Brain microvascular endothelial cell (primary cell): Measurements from ENCODE around the gene UCN2.

Experiments
- DNase-seq: peaks from one replicate; pipeline ENCODE4 v3.0.0-alpha.2; 2020
- H3K27ac ChIP-seq: fragments of 250-450 bp; sonication (Bioruptor Pico); 2 replicates; pipeline ENCODE4 v1.5.1; 2020; ENCODE audit warnings: mild to moderate bottlenecking, moderate library complexity
- H3K27me3 ChIP-seq: fragments of 250-450 bp; sonication (Bioruptor Pico); replicated peaks from 2 replicates; pipeline ENCODE4 v1.5.1; 2020; ENCODE audit warnings: mild to moderate bottlenecking
- H3K36me3 ChIP-seq: fragments of 250-450 bp; sonication (Bioruptor Pico); replicated peaks from 2 replicates; pipeline ENCODE4 v1.5.1; 2020; ENCODE audit warnings: mild to moderate bottlenecking
- H3K4me3 ChIP-seq: 2 replicates; pipeline ENCODE4 v1.5.1; 2011; ENCODE audit warnings: low read depth, mild to moderate bottlenecking, control low read depth, low read length, moderate library complexity
- in situ Hi-C: cut with HindIII; loops from 2 replicates; pipeline ENCODE4 v1.10.0; 2017; ENCODE audit warnings: low sequenced_read_pairs, low pct_ligation_motif_present
- TF ChIP-seq, protein P1 (sequence below): IDR thresholded peaks from 2 replicates; pipeline ENCODE4 v1.5.1; 2011; ENCODE audit warnings: low read depth, mild to moderate bottlenecking, moderate library complexity, low read length, control low read depth, inconsistent platforms; ENCODE audit errors: missing control alignments

Gene UCN2

DNA sequence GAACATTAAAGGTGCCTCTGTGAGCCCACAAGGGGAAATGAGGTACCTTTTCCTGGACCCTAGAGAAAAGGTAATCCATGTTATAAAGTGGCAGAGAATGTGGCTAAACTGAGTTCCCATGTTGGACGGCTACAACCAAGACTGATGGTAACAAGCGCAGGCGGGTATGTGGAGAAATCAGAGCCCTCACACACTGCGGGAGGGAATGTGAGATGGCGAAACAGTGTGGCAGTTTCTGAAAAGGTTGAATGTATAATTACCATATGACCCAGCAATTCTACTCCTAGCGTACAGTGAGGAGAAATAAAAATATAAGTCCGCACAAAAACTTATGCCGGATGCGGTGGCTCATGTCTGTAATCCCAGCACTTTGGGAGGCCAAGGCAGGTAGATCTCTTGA lies 35.5 kb downstream of the UCN2 start:
- no peaks in the 10 kb centered on the region for H3K36me3 ChIP-seq
- no peak for DNase-seq
- TF ChIP-seq, protein P1, sequence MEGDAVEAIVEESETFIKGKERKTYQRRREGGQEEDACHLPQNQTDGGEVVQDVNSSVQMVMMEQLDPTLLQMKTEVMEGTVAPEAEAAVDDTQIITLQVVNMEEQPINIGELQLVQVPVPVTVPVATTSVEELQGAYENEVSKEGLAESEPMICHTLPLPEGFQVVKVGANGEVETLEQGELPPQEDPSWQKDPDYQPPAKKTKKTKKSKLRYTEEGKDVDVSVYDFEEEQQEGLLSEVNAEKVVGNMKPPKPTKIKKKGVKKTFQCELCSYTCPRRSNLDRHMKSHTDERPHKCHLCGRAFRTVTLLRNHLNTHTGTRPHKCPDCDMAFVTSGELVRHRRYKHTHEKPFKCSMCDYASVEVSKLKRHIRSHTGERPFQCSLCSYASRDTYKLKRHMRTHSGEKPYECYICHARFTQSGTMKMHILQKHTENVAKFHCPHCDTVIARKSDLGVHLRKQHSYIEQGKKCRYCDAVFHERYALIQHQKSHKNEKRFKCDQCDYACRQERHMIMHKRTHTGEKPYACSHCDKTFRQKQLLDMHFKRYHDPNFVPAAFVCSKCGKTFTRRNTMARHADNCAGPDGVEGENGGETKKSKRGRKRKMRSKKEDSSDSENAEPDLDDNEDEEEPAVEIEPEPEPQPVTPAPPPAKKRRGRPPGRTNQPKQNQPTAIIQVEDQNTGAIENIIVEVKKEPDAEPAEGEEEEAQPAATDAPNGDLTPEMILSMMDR = no peak
- no peak overlapping the region for H3K27ac ChIP-seq
- no peak overlapping the region for H3K4me3 ChIP-seq
- H3K27me3 ChIP-seq = no peaks in the 10 kb centered on the region
- in situ Hi-C loops = no loop called here

DNA sequence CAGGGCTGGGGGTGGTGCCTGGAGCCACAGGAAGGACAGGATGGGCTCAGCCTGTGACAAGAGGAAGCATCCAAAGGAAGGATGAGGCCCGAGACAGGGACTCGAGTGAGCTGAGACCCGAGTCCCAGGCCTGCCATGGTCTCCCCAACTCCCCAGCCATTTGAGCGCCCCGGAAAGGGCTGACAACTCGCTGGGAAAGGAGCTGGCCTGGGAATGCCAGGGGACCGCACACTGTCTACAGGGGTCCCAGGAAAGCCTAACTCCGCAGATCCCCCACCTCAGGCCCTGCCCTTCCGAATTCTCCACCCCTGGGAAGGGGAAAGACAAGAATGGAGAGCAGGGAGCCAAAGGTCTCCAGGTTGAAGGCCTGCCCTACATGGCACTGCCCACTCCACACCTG lies 38.6 kb downstream of the UCN2 start:
- no peak for DNase-seq
- Histone ChIP-seq H3K4me3 (no peak overlapping the region), H3K27ac (no peak overlapping the region), H3K27me3 (no peaks in the 10 kb centered on the region), H3K36me3 (no peaks in the 10 kb centered on the region)
- in situ Hi-C loops = no loop called here
- TF ChIP-seq, protein P1 = no peak

DNA sequence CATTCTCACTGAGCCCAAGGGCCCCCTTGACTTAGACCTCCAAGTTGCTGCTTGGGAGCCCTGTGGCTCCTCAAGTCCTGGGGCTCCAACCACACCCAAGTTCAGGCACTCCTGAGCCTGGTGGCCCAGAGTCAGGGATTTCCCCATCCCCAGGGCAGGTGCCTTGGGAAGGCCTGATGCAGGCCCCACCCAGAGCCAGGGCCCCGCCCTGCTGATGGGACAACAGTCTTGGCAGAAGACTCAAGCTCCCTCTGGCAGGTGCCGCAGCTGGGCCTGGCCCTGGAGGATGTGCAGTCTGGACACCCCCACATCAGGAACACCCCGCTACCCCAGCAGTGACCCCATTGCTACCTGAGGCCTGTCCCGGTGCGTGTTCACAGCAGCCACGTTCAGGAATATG lies 41.9 kb downstream of the UCN2 start:
- DNase-seq = no peak
- Histone ChIP-seq H3K27ac (no peak overlapping the region), H3K27me3 (no peaks in the 10 kb centered on the region), H3K4me3 (no peak overlapping the region), H3K36me3 (no peaks in the 10 kb centered on the region)
- in situ Hi-C loops = no loop called here
- TF ChIP-seq, protein P1 = no peak

DNA sequence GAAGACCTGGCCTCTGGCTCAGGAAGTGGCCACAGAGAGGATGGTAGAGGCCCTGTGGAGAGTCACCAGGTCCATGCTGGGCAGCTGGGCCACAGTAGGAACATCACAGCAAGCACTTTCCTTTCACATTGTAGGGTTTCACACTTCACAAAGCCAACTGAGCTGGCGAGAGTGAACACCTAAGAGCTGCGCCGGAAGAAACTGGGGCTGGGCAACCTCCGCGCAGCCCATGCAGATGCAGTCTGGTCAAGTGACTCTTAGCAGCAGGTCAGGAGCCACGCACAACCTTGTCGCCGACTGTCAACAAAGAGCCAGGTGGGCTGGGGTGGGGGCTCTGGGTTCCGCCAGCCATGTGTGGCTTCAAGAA lies 44.3 kb downstream of the UCN2 start:
- Histone ChIP-seq H3K27me3 (no peaks in the 10 kb centered on the region), H3K36me3 (no peaks in the 10 kb centered on the region), H3K4me3 (no peak overlapping the region), H3K27ac (no peak overlapping the region)
- in situ Hi-C loops = no loop called here
- no peak for DNase-seq
- TF ChIP-seq, protein P1 = no peak

DNA sequence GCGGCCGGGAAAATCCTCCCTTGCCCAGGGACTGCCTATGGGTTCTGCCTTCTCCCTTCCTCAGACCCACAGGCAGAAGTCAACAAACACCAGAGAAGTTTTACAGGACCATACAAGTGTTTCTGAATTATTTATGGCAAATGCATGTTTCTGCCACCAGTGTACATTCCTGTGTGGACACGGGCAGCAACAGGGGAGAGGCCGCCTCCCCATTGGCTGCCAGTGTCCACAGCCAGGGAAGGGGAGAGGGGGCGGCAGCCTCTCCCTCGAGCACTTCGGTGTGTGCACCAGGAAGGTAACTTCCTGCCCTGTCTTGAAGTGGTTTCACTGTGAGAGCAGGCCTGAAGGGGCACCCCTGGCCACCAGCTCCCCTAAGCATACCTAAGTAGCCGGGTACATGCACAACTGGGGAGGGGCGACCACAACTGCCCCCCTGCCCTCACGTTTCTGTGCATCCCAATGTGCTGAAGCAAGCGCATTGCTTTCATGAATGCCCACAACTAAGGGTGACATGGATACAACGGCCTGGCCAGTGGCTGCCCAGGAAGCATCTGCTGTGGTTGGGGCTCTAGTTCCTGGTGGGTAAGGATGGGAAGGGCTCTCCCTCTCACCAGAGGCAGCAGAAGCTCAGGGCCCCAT lies 44.8 kb downstream of the UCN2 start:
- in situ Hi-C loops = no loop called here
- no peak for DNase-seq
- Histone ChIP-seq H3K36me3 (no peaks in the 10 kb centered on the region), H3K4me3 (no peak overlapping the region), H3K27me3 (no peaks in the 10 kb centered on the region), H3K27ac (no peak overlapping the region)
- TF ChIP-seq, protein P1 = no peak

DNA sequence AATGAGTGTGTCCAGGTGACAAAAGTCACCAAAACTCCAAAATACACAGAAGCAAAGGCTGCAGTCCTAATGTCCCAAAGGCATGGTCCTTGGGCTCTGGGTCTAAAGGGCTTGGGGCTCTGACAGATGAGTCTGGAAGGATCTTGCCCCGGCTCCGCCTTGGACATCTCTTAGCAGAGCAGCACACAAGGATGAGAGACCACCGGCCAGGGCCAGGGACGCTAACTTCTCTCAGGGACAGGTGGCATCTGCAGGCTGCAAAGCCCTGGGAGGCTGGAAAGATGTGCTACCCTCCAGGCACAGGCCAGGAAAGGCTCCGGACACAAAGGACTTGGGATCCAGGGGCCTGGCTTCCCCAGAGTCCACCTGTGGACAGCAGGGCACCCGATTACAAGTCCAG lies 45.5 kb downstream of the UCN2 start:
- in situ Hi-C loops = no loop called here
- H3K4me3 ChIP-seq = no peak overlapping the region
- no peaks in the 10 kb centered on the region for H3K27me3 ChIP-seq
- H3K36me3 ChIP-seq = no peaks in the 10 kb centered on the region
- DNase-seq = no peak
- TF ChIP-seq, protein P1 = no peak
- H3K27ac ChIP-seq = no peak overlapping the region
